D721Med (cell line): ENCODE results near the gene ACE.

Experiments used
- DNase-seq: peaks from one replicate; pipeline ENCODE4 v3.0.0; 2011; ENCODE audit warnings: low spot score; ENCODE audit not compliant: insufficient read length
- FAIRE-seq: peaks from 2 replicates; lab custom pipeline; 2011; peaks lifted over from hg19 to GRCh38; lab: Jason Lieb, UNC
- CTCF ChIP-seq: IDR thresholded peaks from 2 replicates; pipeline ENCODE4 v1.5.1; 2012; ENCODE audit warnings: mild to moderate bottlenecking, control low read depth; ENCODE audit not compliant: insufficient read depth; ENCODE audit errors: missing control alignments

The ACE gene

GRCh38 chr17:63516910-63517824 is 40.3 kb downstream of the ACE start:
- DNase-seq (no peak), FAIRE-seq (no peak)
- TF ChIP-seq CTCF, result no peak

DNA sequence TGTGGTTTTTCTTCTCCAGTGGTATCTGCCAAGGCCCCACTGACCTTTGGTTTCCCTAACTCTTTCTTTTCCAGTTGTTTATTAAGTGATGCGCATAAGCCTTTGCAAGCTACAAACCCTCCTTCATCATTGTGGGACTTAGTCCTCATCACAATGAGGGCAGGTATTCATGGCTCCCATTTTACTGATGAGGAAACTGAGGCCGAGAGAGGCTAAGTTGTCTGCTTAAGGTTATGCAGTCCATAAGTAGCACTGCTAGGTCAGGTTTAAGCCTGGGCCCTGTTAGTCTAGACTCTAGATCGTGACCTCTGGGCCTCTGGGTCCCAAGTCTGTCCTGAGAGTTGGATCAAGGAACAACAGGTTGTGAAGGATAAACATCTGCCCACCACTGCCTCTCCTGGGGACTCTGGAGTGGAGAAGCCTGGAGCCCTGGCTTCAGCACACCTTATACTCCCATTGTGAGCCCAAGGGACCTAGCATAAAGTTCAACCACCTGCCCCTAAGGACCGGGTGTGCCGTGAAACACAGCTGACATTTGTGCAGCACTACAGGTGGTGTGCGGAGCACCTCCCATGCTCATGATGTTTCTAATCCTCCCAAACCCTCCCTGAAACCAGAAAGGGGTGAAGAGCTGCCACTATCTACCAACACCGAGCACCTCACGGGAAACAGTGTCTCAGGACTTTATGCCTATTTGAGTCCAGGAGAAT is 41.1 kb downstream of the ACE start:
- FAIRE-seq, result no peak
- no peak for TF ChIP-seq CTCF
- no peak for DNase-seq

DNA sequence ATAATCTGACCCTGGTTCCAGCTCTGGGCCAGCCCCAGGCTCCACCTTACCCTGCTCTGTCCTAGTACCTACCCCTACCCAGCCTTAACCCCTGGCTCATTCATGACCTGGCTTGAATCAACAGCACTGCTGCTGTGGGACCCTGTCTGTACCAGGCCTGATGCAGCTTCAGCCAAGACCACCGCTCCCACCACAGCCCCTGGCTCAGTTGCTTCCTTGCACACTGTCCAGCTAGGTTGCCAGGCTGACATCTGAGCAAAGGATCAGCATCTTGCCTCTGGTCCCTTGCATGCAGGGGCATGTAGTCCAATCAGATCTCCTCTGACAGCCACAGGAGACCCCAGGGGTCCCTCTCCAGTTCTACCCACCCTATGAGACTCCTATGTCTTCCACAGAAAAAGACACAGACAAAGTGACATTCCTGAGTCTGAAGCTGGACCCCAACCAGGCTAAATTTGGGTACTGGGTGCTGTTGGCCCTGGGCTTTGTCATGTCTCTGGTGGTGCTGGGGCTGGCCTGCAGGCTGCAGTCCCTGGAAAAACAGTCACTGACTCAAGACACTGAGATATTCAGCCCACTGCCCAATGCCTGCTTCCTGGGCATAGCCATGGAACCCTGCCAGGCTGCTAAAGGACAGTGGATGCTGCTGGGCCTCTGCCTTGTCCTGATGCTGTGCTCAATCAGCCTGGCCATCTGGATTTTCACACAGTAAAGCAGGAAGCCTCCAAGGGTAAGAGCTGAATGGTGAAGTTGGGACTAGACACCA is 42.4 kb downstream of the ACE start:
- FAIRE-seq, result no peak
- no peak for DNase-seq
- TF ChIP-seq CTCF, result no peak

DNA sequence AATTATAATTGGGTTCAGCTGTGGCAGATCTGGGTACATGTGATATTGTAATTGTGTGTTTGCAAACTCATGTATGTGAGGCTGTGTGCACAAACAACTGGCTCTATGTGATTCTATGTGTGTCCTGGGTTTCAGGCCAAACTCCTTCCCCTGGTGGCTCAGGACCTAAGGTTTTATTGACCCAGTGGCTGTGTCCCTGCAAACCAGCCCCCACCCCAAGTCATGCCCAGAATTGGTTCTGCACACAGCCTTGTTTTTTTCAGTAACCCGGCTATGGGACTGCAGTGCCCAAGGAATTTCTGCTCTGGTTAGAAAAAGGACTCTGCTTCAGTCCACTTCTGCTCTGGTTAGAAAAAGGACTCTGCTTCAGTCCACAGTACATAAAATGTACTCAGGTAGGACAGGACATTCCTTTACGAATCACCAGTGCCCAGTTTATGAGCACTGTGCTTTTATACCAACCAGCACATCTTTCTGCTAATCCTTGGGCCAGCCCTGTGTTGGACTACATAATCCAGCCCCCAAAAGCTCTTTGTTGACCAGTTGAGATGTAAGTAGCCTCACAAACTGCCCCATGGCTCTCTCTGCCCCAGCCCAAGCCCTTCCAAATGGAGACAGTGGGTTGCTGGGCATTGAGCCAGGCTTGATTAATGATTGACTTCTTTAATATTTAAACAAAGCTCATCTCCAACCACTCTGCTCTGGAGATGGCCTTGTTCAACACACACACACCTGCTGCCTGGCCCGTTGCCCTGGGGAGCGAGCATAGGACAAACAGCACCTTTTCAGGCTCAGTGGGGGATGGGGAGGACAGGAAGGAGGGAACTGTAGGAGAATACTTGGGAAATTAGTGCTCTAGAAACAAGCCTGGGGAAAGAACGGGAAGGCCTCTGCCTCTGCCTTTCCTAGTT is 43.4 kb downstream of the ACE start:
- DNase-seq (no peak), FAIRE-seq (no peak)
- TF ChIP-seq CTCF, result no peak

GRCh38 chr17:63523253-63523855 is 46.5 kb downstream of the ACE start, which contains the start of gene KCNH6:
Gene KCNH6 (plus strand): TSS chr17:63523358. CDS start chr17:63523414, 56 bp downstream.
- FAIRE-seq, result no peak
- no peak for DNase-seq
- peak; percentile 15 for TF ChIP-seq CTCF

- no peak for TF ChIP-seq CTCF
- DNase-seq (no peak), FAIRE-seq (no peak)
These were observed 47.2 kb downstream of the ACE start for GRCh38 chr17:63524051-63524450.
